Ovary (tissue), 9 donors: Measurements from ENCODE around the gene RASGRP3. TPM values are rescaled to one million over a fixed set of nuclear protein-coding genes. Genes with fewer than 3 reads are reported as not detected.

Experiments
- DNase-seq, 5 donors: peaks; one replicate each; pipeline ENCODE4 v3.0.0-alpha.2; 2019 to 2020
- H3K27ac ChIP-seq, 2 donors: fragments of 200-600 bp; one replicate each; pipeline versions ENCODE4 v1.5.1 to v1.8.0; 2019 to 2022
- H3K27me3 ChIP-seq: fragments of 200-600 bp; one replicate; pipeline ENCODE4 v1.8.0; 2022
- H3K36me3 ChIP-seq: fragments of 200-600 bp; sonication (generic); one replicate; pipeline ENCODE4 v1.5.1; 2019
- H3K4me1 ChIP-seq: one replicate; pipeline ENCODE4 v1.8.1; 2013; ENCODE audit warnings: mild to moderate bottlenecking, moderate library complexity; ENCODE audit not compliant: insufficient read depth
- H3K4me3 ChIP-seq: fragments of 200-600 bp; sonication (generic); one replicate; pipeline ENCODE4 v1.5.1; 2017
- H3K9me3 ChIP-seq, 2 donors: fragments of 200-600 bp in 1 of 2; sonication (generic) in 1 of 2; one replicate each; pipeline versions ENCODE4 v1.5.1 to v1.8.1; 2013 to 2019; ENCODE audit warnings: mild to moderate bottlenecking in 1 of 2, moderate library complexity in 1 of 2
- CTCF ChIP-seq, 3 donors: fragments of 450-650 bp in 2 of 3; fragments of 200-600 bp in 1 of 3; IDR thresholded peaks; one replicate each; pipeline versions ENCODE4 v1.5.1 to v1.8.0; 2016 to 2022; ENCODE audit warnings: antibody characterized with exemption in 3 of 3, mild to moderate bottlenecking in 1 of 3
- EP300 ChIP-seq: sonication (generic); formaldehyde crosslinking; IDR thresholded peaks from one replicate; pipeline ENCODE4 v1.6.1; 2017; ENCODE audit warnings: antibody characterized with exemption
- POLR2A ChIP-seq: fragments of 450-650 bp; IDR thresholded peaks from one replicate; pipeline ENCODE4 v1.6.1; 2017; ENCODE audit warnings: antibody characterized with exemption, mild to moderate bottlenecking, moderate library complexity
- WGBS, 3 donors: extraction: QIAGEN DNeasy Blood & Tissue Kit in 1 of 3; methylation state at CpG; one replicate each; pipeline versions ENCODE4 v1.1.5 to v1.1.7; 2013 to 2017; 5-methylcytosine and 5-hydroxymethylcytosine counted together
- intact Hi-C, 4 donors: fragments of 100-400 bp; cut with DNase I; formaldehyde crosslinking; loops; one replicate each; pipeline versions ENCODE4 v1.11.0 to v1.15.1; 2022 to 2023
- polyA plus RNA-seq, 2 donors: library from polyadenylated mRNA; stranded (reverse); fragments of 200-250 nt in 1 of 2; fragments of 350-450 nt in 1 of 2; fragmentation: Illumina TruSeq in 1 of 2; extraction: RNeasy Lipid Tissue Mini Kit (QIAGEN cat#74804) in 1 of 2; gene quantifications; one replicate each; pipeline ENCODE4 v1.2.3, GENCODE V29; 2013 to 2014
- total RNA-seq, 7 donors: library from RNA; depleted of rRNA in 2 of 7; stranded (reverse); fragments of >200 nt in 2 of 7; fragmentation: NEBNext Ultra II Directional in 3 of 7; extraction: Animal tissue kit (Norgen Biotek cat#: 25700) in 3 of 7; gene quantifications; one replicate each; pipeline versions ENCODE4 v1.1.0 to v1.2.4, GENCODE V29; 2016 to 2023
- donor health status: DM: no; HTN: no; CAD: no; lungs with moderate emphysema.
- donor health status: DM: no; HTN: no; CAD: no.
- donor health status: Bipolar disorder and iron deficiency.
- donor health status: DM: yes; HTN: yes; CAD: no.
- donor health status: DM: no; HTN: no; CAD: no.
- donor health status: DM: yes; HTN: yes; CAD: no.

Gene RASGRP3
- total and polyA plus RNA-seq, 9 donors: 1.9 to 6.4 (median 3.0) TPM

- Histone ChIP-seq H3K27me3 (no peaks in the 10 kb centered on the region), H3K27ac (no peak overlapping the region), H3K36me3 (no peaks in the 10 kb centered on the region), H3K4me1 (no peaks in the 10 kb centered on the region), H3K9me3 (no peaks in the 10 kb centered on the region), H3K4me3 (no peak overlapping the region)
- TF ChIP-seq CTCF (IDR thresholded peaks at IDR 0.05) (no peak), POLR2A (no peak), EP300 (no peak)
- intact Hi-C loops: no loop called here
- WGBS, 3 donors: 69 to 81% (median 73%) methylated on average over 1 of the region's 1 CpG
- no peak for DNase-seq
Measured at GRCh38 chr2:33430856-33431255, 45.6 kb upstream of the RASGRP3 start.

GRCh38 chr2:33432871-33433270 is 43.6 kb upstream of the RASGRP3 start:
- intact Hi-C loops: no loop called here
- Histone ChIP-seq H3K36me3 (no peaks in the 10 kb centered on the region), H3K9me3 (no peaks in the 10 kb centered on the region), H3K4me1 (peaks cover 5% of the 10 kb centered on the region), H3K27me3 (no peaks in the 10 kb centered on the region), H3K4me3 (no peak overlapping the region), H3K27ac (no peak overlapping the region)
- 77 to 89% (median 88%) methylated on average over 2 of the region's 2 CpGs for WGBS, 3 donors
- TF ChIP-seq POLR2A (no peak), CTCF (IDR thresholded peaks at IDR 0.05) (no peak), EP300 (no peak)
- no peak for DNase-seq

GRCh38 chr2:33433279-33434235 is 42.9 kb upstream of the RASGRP3 start:
- no peaks in the 10 kb centered on the region for H3K9me3 ChIP-seq
- H3K4me3 ChIP-seq: no peak overlapping the region
- peaks cover 5% of the 10 kb centered on the region for H3K4me1 ChIP-seq
- no peak for DNase-seq
- no peak for TF ChIP-seq CTCF (IDR thresholded peaks at IDR 0.05)
- no peak for TF ChIP-seq POLR2A
- no peak for TF ChIP-seq EP300
- H3K27ac ChIP-seq: no peak overlapping the region
- H3K27me3 ChIP-seq: no peaks in the 10 kb centered on the region
- intact Hi-C loops: no loop called here
- 75 to 89% (median 84%) methylated on average over 7 of the region's 7 CpGs for WGBS, 3 donors
- no peaks in the 10 kb centered on the region for H3K36me3 ChIP-seq

GRCh38 chr2:33435518-33435917 is 40.9 kb upstream of the RASGRP3 start:
- H3K9me3 ChIP-seq: no peaks in the 10 kb centered on the region
- 91 to 93% (median 92%) methylated on average over 8 of the region's 8 CpGs for WGBS, 3 donors
- no peak overlapping the region for H3K4me3 ChIP-seq
- no peak for DNase-seq
- H3K4me1 ChIP-seq: peaks cover 5% of the 10 kb centered on the region
- no peak for TF ChIP-seq EP300
- TF ChIP-seq POLR2A: no peak
- no peak for TF ChIP-seq CTCF (IDR thresholded peaks at IDR 0.05)
- H3K27ac ChIP-seq: no peak overlapping the region
- intact Hi-C loops: no loop called here
- H3K36me3 ChIP-seq: no peaks in the 10 kb centered on the region
- no peaks in the 10 kb centered on the region for H3K27me3 ChIP-seq
